Breast epithelium (tissue), 3 donors: ENCODE data around the gene MUC16.

ENCODE experiments used
- CTCF ChIP-seq, 3 donors: fragments of 450-650 bp; IDR thresholded peaks; one replicate each; pipeline ENCODE4 v1.5.1; 2016 to 2017; ENCODE audit warnings: antibody characterized with exemption in 3 of 3, mild to moderate bottlenecking in 3 of 3, moderate library complexity in 3 of 3
- POLR2A ChIP-seq: fragments of 450-650 bp; IDR thresholded peaks from one replicate; pipeline ENCODE4 v1.6.1; 2016; ENCODE audit warnings: antibody characterized with exemption, mild to moderate bottlenecking, moderate library complexity
- POLR2AphosphoS5 ChIP-seq, 3 donors: sonication (generic); formaldehyde crosslinking; IDR thresholded peaks; one replicate each; pipeline ENCODE4 v1.6.1; 2017; ENCODE audit warnings: antibody characterized with exemption in 3 of 3

GRCh38 chr19:9039728-9040127, 29.5 kb upstream of the MUC16 start:
- TF ChIP-seq CTCF (IDR thresholded peaks at IDR 0.05) (no peak), POLR2AphosphoS5 (IDR thresholded peaks at IDR 0.05) (no peak), POLR2A (no peak)
